H1 (cell line): ENCODE measurements around the gene SPECC1. TPM values are rescaled to one million over a fixed set of nuclear protein-coding genes. Genes with fewer than 3 reads are reported as not detected.
A peak's percentile ranks its signal among the peaks of the same experiment; 100 is the strongest.
"Not testable (repeated sequence)": the region's sequence is repeated elsewhere in the genome, so short reads cannot be mapped to it uniquely, and the experiment has no call there.

Experiments used
- CTCF ChIA-PET: fragments of 300-600 bp; sonication (Branson Sonifier 250); formaldehyde crosslinking; loops from one replicate; lab custom pipeline; 2021; ENCODE audit not compliant: partially characterized antibody; lab: Charles Lee
- POLR2A ChIA-PET: fragments of 300-600 bp; sonication (Branson Sonifier 250); formaldehyde crosslinking; loops from one replicate; lab custom pipeline; 2021; ENCODE audit warnings: inconsistent platforms; ENCODE audit not compliant: partially characterized antibody; lab: Charles Lee
- DNase-seq, 2 experiments: peaks; one replicate each; pipeline versions ENCODE4 v3.0.0 to v3.0.0-alpha.2; 2010 to 2022; ENCODE audit warnings: low spot score in 2 of 2, low read depth in 1 of 2, mixed read lengths in 1 of 2
- FAIRE-seq: peaks from 2 replicates; lab custom pipeline; 2011; peaks lifted over from hg19 to GRCh38; lab: Jason Lieb, UNC
- H2AFZ ChIP-seq: 2 replicates; pipeline ENCODE4 v1.8.1; 2012; ENCODE audit warnings: low read length, inconsistent platforms
- H2AK5ac ChIP-seq: 2 replicates; pipeline ENCODE4 v1.6.1; 2013; ENCODE audit warnings: low read depth, low read length
- H2BK120ac ChIP-seq: replicated peaks from 2 replicates; pipeline ENCODE3; 2013; ENCODE audit warnings: low read depth, low read length, inconsistent platforms
- H2BK12ac ChIP-seq: 2 replicates; pipeline ENCODE4 v1.6.1; 2013; ENCODE audit warnings: low read depth, low read length
- H2BK15ac ChIP-seq: 2 replicates; pipeline ENCODE4 v1.6.1; 2013; ENCODE audit warnings: low read length
- H2BK20ac ChIP-seq: 2 replicates; pipeline ENCODE4 v1.6.1; 2013; ENCODE audit warnings: low read length
- H2BK5ac ChIP-seq: 2 replicates; pipeline ENCODE4 v1.6.1; 2013; ENCODE audit warnings: low read depth, low read length
- H3K14ac ChIP-seq: 2 replicates; pipeline ENCODE4 v1.6.1; 2013; ENCODE audit warnings: inconsistent platforms; ENCODE audit not compliant: insufficient read length
- H3K18ac ChIP-seq: 2 replicates; pipeline ENCODE4 v1.6.1; 2013; ENCODE audit warnings: low read length; ENCODE audit errors: extremely low read depth
- H3K23ac ChIP-seq: 2 replicates; pipeline ENCODE4 v1.6.1; 2013; ENCODE audit warnings: inconsistent platforms; ENCODE audit not compliant: insufficient read length
- H3K23me2 ChIP-seq: 2 replicates; pipeline ENCODE4 v1.6.1; 2013; ENCODE audit warnings: low read depth, low read length
- H3K27ac ChIP-seq: 2 replicates; pipeline ENCODE4 v1.6.1; 2011; ENCODE audit warnings: low read depth, low read length, inconsistent platforms
- H3K27me3 ChIP-seq, 4 experiments: replicated peaks in 1 of 4; 1 replicate in 1 of 4; 2 replicates in 3 of 4; pipeline versions ENCODE4 v1.6.1 to v1.8.1; 2011 to 2013; ENCODE audit warnings: low read length in 3 of 4, mild to moderate bottlenecking in 3 of 4, inconsistent platforms in 2 of 4, mixed read lengths in 2 of 4, moderate library complexity in 1 of 4; ENCODE audit not compliant: control insufficient read depth in 3 of 4, insufficient read depth in 3 of 4; ENCODE audit errors: extremely low read depth in 1 of 4
- H3K36me3 ChIP-seq, 4 experiments: 2 replicates each; pipeline versions ENCODE4 v1.6.1 to v1.8.1; 2011 to 2013; ENCODE audit warnings: mild to moderate bottlenecking in 4 of 4, low read length in 3 of 4, moderate library complexity in 2 of 4, control low read depth in 1 of 4, inconsistent platforms in 1 of 4; ENCODE audit not compliant: insufficient read depth in 4 of 4, control insufficient read depth in 2 of 4
- H3K4ac ChIP-seq: replicated peaks from 2 replicates; pipeline ENCODE3; 2013; ENCODE audit warnings: low read length, low read depth, mixed read lengths, inconsistent platforms; ENCODE audit not compliant: insufficient read length
- H3K4me1 ChIP-seq, 4 experiments: replicated peaks in 1 of 4; 1 replicate in 1 of 4; 2 replicates in 3 of 4; pipeline versions ENCODE4 v1.6.1 to v1.8.1; 2011 to 2013; ENCODE audit warnings: low read length in 3 of 4, inconsistent platforms in 2 of 4, mixed read lengths in 1 of 4; ENCODE audit not compliant: insufficient read depth in 4 of 4, control insufficient read depth in 3 of 4
- H3K4me2 ChIP-seq, 2 experiments: 2 replicates each; pipeline versions ENCODE4 v1.6.1 to v1.8.1; 2011 to 2013; ENCODE audit warnings: low read depth in 2 of 2, low read length in 2 of 2, control low read depth in 1 of 2, inconsistent platforms in 1 of 2, mild to moderate bottlenecking in 1 of 2; ENCODE audit not compliant: insufficient read depth in 1 of 2
- H3K4me3 ChIP-seq, 4 experiments: fragments of 200-600, 300-600 bp in 1 of 4; sonication (generic), shearing (Covaris generic), sonication (Bioruptor Twin) in 1 of 4; 2 replicates each; pipeline versions ENCODE4 v1.5.1 to v1.8.1; 2011 to 2016; ENCODE audit warnings: low read length in 4 of 4, low read depth in 3 of 4, control low read depth in 2 of 4, inconsistent platforms in 2 of 4, mild to moderate bottlenecking in 2 of 4, mixed read lengths in 1 of 4, moderate library complexity in 1 of 4; ENCODE audit not compliant: insufficient read depth in 2 of 4; ENCODE audit errors: extremely low read depth in 1 of 4
- H3K56ac ChIP-seq: replicated peaks from 2 replicates; pipeline ENCODE3; 2013; ENCODE audit warnings: low read depth, mild to moderate bottlenecking, mixed read lengths, low read length, inconsistent platforms; ENCODE audit not compliant: insufficient read length
- H3K79me1 ChIP-seq: 2 replicates; pipeline ENCODE4 v1.6.1; 2013; ENCODE audit warnings: low read depth, low read length, control low read depth
- H3K79me2 ChIP-seq, 2 experiments: 2 replicates each; pipeline versions ENCODE4 v1.6.1 to v1.8.1; 2012 to 2013; ENCODE audit warnings: low read length in 2 of 2, mild to moderate bottlenecking in 2 of 2, inconsistent platforms in 1 of 2; ENCODE audit not compliant: insufficient read depth in 2 of 2, control insufficient read depth in 1 of 2
- H3K9ac ChIP-seq, 4 experiments: replicated peaks in 1 of 4; 1 replicate in 1 of 4; 2 replicates in 3 of 4; pipeline versions ENCODE4 v1.6.1 to v1.8.1; 2011 to 2013; ENCODE audit warnings: low read depth in 3 of 4, low read length in 3 of 4, control low read depth in 2 of 4, mild to moderate bottlenecking in 2 of 4, moderate library complexity in 2 of 4, inconsistent platforms in 1 of 4; ENCODE audit errors: extremely low read depth in 1 of 4
- H3K9me3 ChIP-seq, 2 experiments: 2 replicates each; pipeline versions ENCODE4 v1.6.1 to v1.8.1; 2012 to 2013; ENCODE audit warnings: mild to moderate bottlenecking in 2 of 2, moderate library complexity in 2 of 2, control low read depth in 1 of 2, inconsistent platforms in 1 of 2, low read depth in 1 of 2, low read length in 1 of 2, mixed read lengths in 1 of 2; ENCODE audit not compliant: insufficient read depth in 2 of 2
- H4K20me1 ChIP-seq, 2 experiments: replicated peaks in 1 of 2; 2 replicates each; pipeline versions ENCODE3 to v1.8.1; 2011 to 2013; ENCODE audit warnings: inconsistent platforms in 2 of 2, low read length in 2 of 2, mild to moderate bottlenecking in 1 of 2; ENCODE audit not compliant: insufficient read depth in 2 of 2, control insufficient read depth in 1 of 2
- H4K5ac ChIP-seq: 2 replicates; pipeline ENCODE4 v1.6.1; 2013; ENCODE audit warnings: low read length, low read depth, mixed read lengths, inconsistent platforms; ENCODE audit not compliant: insufficient read length
- H4K8ac ChIP-seq: 2 replicates; pipeline ENCODE4 v1.8.0; 2013; ENCODE audit warnings: mild to moderate bottlenecking, moderate library complexity, low read length, inconsistent platforms; ENCODE audit not compliant: insufficient read depth; ENCODE audit errors: extremely low read depth
- H4K91ac ChIP-seq: replicated peaks from 2 replicates; pipeline ENCODE3; 2013; ENCODE audit warnings: low read length, mixed read lengths, inconsistent platforms; ENCODE audit not compliant: insufficient read length
- ATF3 ChIP-seq: IDR thresholded peaks from 2 replicates; pipeline ENCODE4 v1.6.1; 2011; ENCODE audit warnings: low read depth, mild to moderate bottlenecking, low read length; ENCODE audit not compliant: insufficient read depth
- CREB1 ChIP-seq: IDR thresholded peaks from 2 replicates; pipeline ENCODE4 v1.6.1; 2012; ENCODE audit warnings: inconsistent platforms
- CTCF ChIP-seq, 3 experiments: IDR thresholded peaks; 1 replicate in 2 of 3; 2 replicates in 1 of 3; pipeline versions ENCODE4 v1.5.1 to v1.6.1; 2011; ENCODE audit warnings: low read length in 3 of 3, mild to moderate bottlenecking in 3 of 3, inconsistent platforms in 2 of 3, low read depth in 1 of 3, moderate library complexity in 1 of 3; ENCODE audit not compliant: insufficient read depth in 1 of 3; ENCODE audit errors: control extremely low read depth in 1 of 3
- JUND ChIP-seq: IDR thresholded peaks from 2 replicates; pipeline ENCODE4 v1.6.1; 2011; ENCODE audit warnings: mild to moderate bottlenecking, improper control_type of control experiment, low read length
- MAX ChIP-seq: IDR thresholded peaks from 2 replicates; pipeline ENCODE4 v1.6.1; 2012; ENCODE audit warnings: inconsistent platforms
- RAD21 ChIP-seq, 2 experiments: IDR thresholded peaks in 1 of 2; conservative IDR thresholded peaks in 1 of 2; 2 replicates each; pipeline ENCODE4 v1.6.1; 2011; ENCODE audit warnings: low read depth in 2 of 2, low read length in 2 of 2, improper control_type of control experiment in 1 of 2, inconsistent platforms in 1 of 2, mild to moderate bottlenecking in 1 of 2, moderate library complexity in 1 of 2
- SIN3A ChIP-seq, 2 experiments: IDR thresholded peaks in 1 of 2; conservative IDR thresholded peaks in 1 of 2; 2 replicates each; pipeline ENCODE4 v1.6.1; 2011 to 2012; ENCODE audit warnings: low read length in 2 of 2, improper control_type of control experiment in 1 of 2, low read depth in 1 of 2, mild to moderate bottlenecking in 1 of 2
- WGBS, 2 experiments: shearing (Covaris generic) in 1 of 2; methylation state at CpG; one replicate each; pipeline versions ENCODE4 v1.1.6 to v1.1.7; 2013 to 2015; ENCODE audit warnings: low lambda C conversion rate in 2 of 2, mixed read lengths in 2 of 2, inconsistent platforms in 1 of 2, low coverage in 1 of 2, missing lambda C conversion rate in 1 of 2; ENCODE audit not compliant: insufficient replicate concordance in 2 of 2, insufficient coverage in 1 of 2, insufficient read length in 1 of 2; ENCODE audit errors: extremely low coverage in 1 of 2, missing lambda C conversion rate in 1 of 2; 5-methylcytosine and 5-hydroxymethylcytosine counted together
- polyA plus RNA-seq, 7 experiments: library from polyadenylated mRNA; depleted of rRNA in 3 of 7; stranded (reverse) in 5 of 7; unstranded in 2 of 7; fragments of >200 nt in 5 of 7; fragments of 200-250 nt in 2 of 7; gene quantifications; 1 replicate in 5 of 7; 2 replicates in 1 of 7; 4 replicates in 1 of 7; pipeline versions ENCODE4 v1.2.1 to v1.2.3, GENCODE V29; 2011 to 2013; ENCODE audit warnings: missing spikeins in 2 of 7, mixed read lengths in 2 of 7
- total RNA-seq: library from RNA; stranded (reverse); fragmentation: NEBNext Ultra II Directional; extraction: Animal tissue kit (Norgen Biotek cat#: 25700); gene quantifications from 2 replicates; pipeline ENCODE4 v1.2.1, GENCODE V29; 2021

The SPECC1 gene
- total and polyA plus RNA-seq, 2 of the 8 experiments (the other 6 are each of a cell fraction or from before 2014, with no cell fraction given), result 35.8 to 87.9 TPM

- H3K18ac ChIP-seq, H3K23me2 ChIP-seq, H2AK5ac ChIP-seq, H2BK20ac ChIP-seq, H2BK15ac ChIP-seq, H2BK5ac ChIP-seq, H4K91ac ChIP-seq, H3K23ac ChIP-seq, H3K79me1 ChIP-seq, H3K4ac ChIP-seq, H2AFZ ChIP-seq, H3K4me1 ChIP-seq, H3K9ac ChIP-seq, H3K9me3 ChIP-seq, H3K79me2 ChIP-seq, H3K14ac ChIP-seq, H3K27ac ChIP-seq, H3K27me3 ChIP-seq, H3K56ac ChIP-seq, FAIRE-seq, H3K36me3 ChIP-seq, H4K8ac ChIP-seq, H4K20me1 ChIP-seq, H2BK12ac ChIP-seq, H4K5ac ChIP-seq, H2BK120ac ChIP-seq: not testable (repeated sequence)
- peak overlapping the region in 1 of 4 experiments; percentile 44; a peak in 2 of 8 replicates for H3K4me3 ChIP-seq
- peak; percentile 25 to 88 for DNase-seq
- CTCF ChIA-PET, result interaction anchor here (0.6 to 2.8 kb wide), 6 partner anchors 11 to 667 kb away, joined by 3 to 18 read pairs (median 4); no protein-coding TSS in a partner anchor
- peak; percentile 40; the same call in 1 of the 2 replicates for TF ChIP-seq ATF3
- TF ChIP-seq CREB1, result peak; percentile 81
- peak; percentile 29; the same call in 1 of the 2 replicates for TF ChIP-seq JUND
- TF ChIP-seq CTCF (IDR thresholded peaks at IDR 0.05; ENCODE audit: control extremely low read depth in 1 of 3, insufficient read depth in 1 of 3, low read depth in 1 of 3, low read length in 3 of 3), result peak; percentile 71 to 92 (median 79)
- 0 out of 4 replicates have a peak, but pooled peaks of 1 of the 2 experiments have one; percentile 50 for TF ChIP-seq SIN3A (conservative IDR thresholded peaks at IDR 0.05 in 1 of 2, IDR thresholded peaks at IDR 0.05 in 1 of 2; ENCODE audit: low read depth in 1 of 2, low read length in 2 of 2)
- peak; percentile 71 to 76 for TF ChIP-seq RAD21 (IDR thresholded peaks at IDR 0.05 in 1 of 2, conservative IDR thresholded peaks at IDR 0.05 in 1 of 2; ENCODE audit: low read depth in 2 of 2, low read length in 2 of 2)
- TF ChIP-seq MAX, result 0 out of 2 replicates have a peak, but pooled peaks have one; percentile 7
- H3K4me2 ChIP-seq, result peak overlapping the region in 1 of 2 experiments; percentile 61; a peak in 2 of 4 replicates
- POLR2A ChIA-PET, result interaction anchor here (0.7 kb wide), 1 partner anchor 219 kb away, joined by 3 read pairs; no protein-coding TSS in a partner anchor
- 13% methylated on average over 28 of the region's 47 CpGs; no CpG with 5 or more reads in 1 of the 2 experiments for WGBS, 2 experiments
Measured at GRCh38 chr17:20320535-20321229, 311.5 kb downstream of the SPECC1 start.
